ENCODE measurements around the gene DES.

- TF ChIP-seq CTCF (IDR thresholded peaks at IDR 0.05; ENCODE audit: low read length) (no peak), EZH2 (optimal IDR thresholded peaks at IDR 0.05; ENCODE audit: low read depth, low read length) (no peak)
These were observed 1.4 kb downstream of the DES start for GRCh38 chr2:219419331-219420197.
